HK-2 (cell line): Measurements from ENCODE around the gene SLC37A4.
"Not testable (repeated sequence)": the region's sequence is repeated elsewhere in the genome, so short reads cannot be mapped to it uniquely, and the experiment has no call there.

ENCODE experiments used
- DNase-seq: peaks from one replicate; pipeline ENCODE4 v3.0.0-alpha.2; 2018; ENCODE audit not compliant: unreplicated experiment

Gene SLC37A4

GRCh38 chr11:119017377-119017776 lies 13.3 kb downstream of the SLC37A4 start:
- not testable (repeated sequence) for DNase-seq

- DNase-seq, result no peak
Measured at GRCh38 chr11:119016216-119017009, 14.3 kb downstream of the SLC37A4 start.

GRCh38 chr11:119015054-119015611 lies 15.5 kb downstream of the SLC37A4 start:
- DNase-seq, result no peak

- no peak for DNase-seq
Measured at GRCh38 chr11:119014209-119014924, 16.3 kb downstream of the SLC37A4 start.

- DNase-seq, result no peak
Measured at GRCh38 chr11:119012629-119013170, 18.0 kb downstream of the SLC37A4 start.

GRCh38 chr11:119011476-119012053 lies 19.1 kb downstream of the SLC37A4 start:
- no peak for DNase-seq

GRCh38 chr11:119006656-119007055 lies 24.0 kb downstream of the SLC37A4 start:
- DNase-seq, result no peak

GRCh38 chr11:119000906-119001305 lies 29.8 kb downstream of the SLC37A4 start:
- no peak for DNase-seq

- peak; percentile 50 for DNase-seq
Measured at GRCh38 chr11:118998822-118999221, 31.9 kb downstream of the SLC37A4 start.

- DNase-seq, result no peak
Measured at GRCh38 chr11:118998388-118998717, 32.3 kb downstream of the SLC37A4 start.

GRCh38 chr11:118997627-118998387 lies 32.9 kb downstream of the SLC37A4 start, which contains the start of gene CENATAC:
Gene CENATAC (plus strand): TSS chr11:118998138. CDS start chr11:118998198, 60 bp downstream.
- peak; percentile 82 for DNase-seq

GRCh38 chr11:118996926-118997626 lies 33.6 kb downstream of the SLC37A4 start:
- DNase-seq, result no peak

GRCh38 chr11:118991486-118992038 lies 39.1 kb downstream of the SLC37A4 start:
- DNase-seq, result not testable (repeated sequence)

GRCh38 chr11:118988280-118988679 lies 42.4 kb downstream of the SLC37A4 start:
- DNase-seq, result no peak

GRCh38 chr11:118984825-118985224 lies 45.9 kb downstream of the SLC37A4 start:
- no peak for DNase-seq

GRCh38 chr11:118984337-118984736 lies 46.3 kb downstream of the SLC37A4 start:
- not testable (repeated sequence) for DNase-seq

- no peak for DNase-seq
Measured at GRCh38 chr11:118980191-118980881, 50.3 kb downstream of the SLC37A4 start.

- no peak for DNase-seq
Measured at GRCh38 chr11:118979434-118979833, 51.2 kb downstream of the SLC37A4 start.

- no peak for DNase-seq
Measured at GRCh38 chr11:118975771-118976709, 54.6 kb downstream of the SLC37A4 start.
